Esophagus muscularis mucosa (tissue), 4 donors: ENCODE measurements around the gene KIF26B. TPM values are rescaled to one million over a fixed set of nuclear protein-coding genes. Genes with fewer than 3 reads are reported as not detected.

ENCODE experiments used
- DNase-seq: peaks from one replicate; pipeline ENCODE4 v3.0.0-alpha.2; 2017; ENCODE audit errors: extremely low spot score
- H3K27ac ChIP-seq, 4 donors: fragments of 200-600 bp; sonication (generic); replicated peaks in 1 of 4; 1 replicate in 3 of 4; 2 replicates in 1 of 4; pipeline ENCODE4 v1.5.1; 2016 to 2019; ENCODE audit warnings: mild to moderate bottlenecking in 1 of 4
- H3K27me3 ChIP-seq, 4 donors: fragments of 200-600 bp; sonication (generic); one replicate each; pipeline versions ENCODE4 v1.5.1 to v1.6.0; 2016 to 2019
- H3K36me3 ChIP-seq, 4 donors: fragments of 200-600 bp; sonication (generic); one replicate each; pipeline ENCODE4 v1.5.1; 2016 to 2019
- H3K4me1 ChIP-seq, 4 donors: fragments of 200-600 bp; sonication (generic); one replicate each; pipeline ENCODE4 v1.5.1; 2016 to 2019
- H3K4me3 ChIP-seq, 4 donors: fragments of 200-600 bp; sonication (generic); 1 replicate in 2 of 4; 2 replicates in 2 of 4; pipeline ENCODE4 v1.5.1; 2016 to 2019; ENCODE audit warnings: mild to moderate bottlenecking in 4 of 4, moderate library complexity in 1 of 4
- H3K9me3 ChIP-seq, 4 donors: fragments of 200-600 bp; sonication (generic); 1 replicate in 3 of 4; 2 replicates in 1 of 4; pipeline ENCODE4 v1.5.1; 2016 to 2019
- EP300 ChIP-seq: sonication (generic); formaldehyde crosslinking; IDR thresholded peaks from one replicate; pipeline ENCODE4 v1.6.1; 2017; ENCODE audit warnings: antibody characterized with exemption
- POLR2A ChIP-seq: fragments of 450-650 bp; IDR thresholded peaks from one replicate; pipeline ENCODE4 v1.6.1; 2017; ENCODE audit warnings: antibody characterized with exemption, moderate library complexity, mild to moderate bottlenecking, low read depth
- POLR2AphosphoS5 ChIP-seq, 2 donors: sonication (generic); formaldehyde crosslinking; IDR thresholded peaks; one replicate each; pipeline ENCODE4 v1.6.1; 2017; ENCODE audit warnings: antibody characterized with exemption in 2 of 2
- WGBS: methylation state at CpG from one replicate; pipeline ENCODE4 v1.1.5; 2018; 5-methylcytosine and 5-hydroxymethylcytosine counted together
- intact Hi-C: fragments of 100-400 bp; cut with DNase I; formaldehyde crosslinking; loops from one replicate; pipeline ENCODE4 v1.15.1; 2023
- total RNA-seq, 4 donors: library from RNA; depleted of rRNA; stranded (reverse); fragments of >200 nt; gene quantifications; one replicate each; pipeline versions ENCODE4 v1.1.0 to v1.2.1, GENCODE V29; 2016
- TF ChIP-seq, protein P1 (sequence below), 3 experiments: fragments of 200-600 bp in 2 of 3; fragments of 450-650 bp in 1 of 3; sonication (generic) in 2 of 3; IDR thresholded peaks; one replicate each; pipeline ENCODE4 v1.5.1; 2017 to 2019; ENCODE audit warnings: antibody characterized with exemption in 3 of 3, mild to moderate bottlenecking in 2 of 3, moderate library complexity in 1 of 3

Gene KIF26B
- total RNA-seq, 4 donors from 2014 or later = 0.13 to 3.7 (median 1.3) TPM

DNA sequence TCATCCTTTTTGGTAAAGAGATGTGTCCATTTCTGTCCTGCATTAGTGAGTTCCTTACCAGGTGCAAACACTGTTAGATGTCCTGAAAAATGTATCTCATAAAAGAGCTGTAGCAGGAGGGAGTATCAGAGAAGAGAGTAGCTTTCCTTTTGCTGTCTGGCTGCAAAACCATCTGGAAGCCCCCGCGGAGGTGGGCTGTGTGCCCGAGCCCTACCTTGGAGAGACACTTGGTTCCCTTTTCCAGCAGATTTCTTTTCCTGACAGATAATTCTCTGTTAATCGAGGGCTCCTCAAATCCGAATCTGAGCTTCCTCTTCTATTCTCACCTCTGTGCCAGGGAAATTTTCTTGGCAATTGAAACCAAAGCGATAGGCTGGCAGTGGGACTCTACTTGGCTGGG, 53.0 kb downstream of the KIF26B start:
- no peak overlapping the region for H3K27ac ChIP-seq
- H3K27me3 ChIP-seq = no peaks in the 10 kb centered on the region
- H3K36me3 ChIP-seq = no peaks in the 10 kb centered on the region
- WGBS = 95% methylated on average over 6 of the region's 6 CpGs
- TF ChIP-seq POLR2A (no peak), POLR2AphosphoS5 (IDR thresholded peaks at IDR 0.05) (no peak), EP300 (no peak)
- TF ChIP-seq, protein P1, sequence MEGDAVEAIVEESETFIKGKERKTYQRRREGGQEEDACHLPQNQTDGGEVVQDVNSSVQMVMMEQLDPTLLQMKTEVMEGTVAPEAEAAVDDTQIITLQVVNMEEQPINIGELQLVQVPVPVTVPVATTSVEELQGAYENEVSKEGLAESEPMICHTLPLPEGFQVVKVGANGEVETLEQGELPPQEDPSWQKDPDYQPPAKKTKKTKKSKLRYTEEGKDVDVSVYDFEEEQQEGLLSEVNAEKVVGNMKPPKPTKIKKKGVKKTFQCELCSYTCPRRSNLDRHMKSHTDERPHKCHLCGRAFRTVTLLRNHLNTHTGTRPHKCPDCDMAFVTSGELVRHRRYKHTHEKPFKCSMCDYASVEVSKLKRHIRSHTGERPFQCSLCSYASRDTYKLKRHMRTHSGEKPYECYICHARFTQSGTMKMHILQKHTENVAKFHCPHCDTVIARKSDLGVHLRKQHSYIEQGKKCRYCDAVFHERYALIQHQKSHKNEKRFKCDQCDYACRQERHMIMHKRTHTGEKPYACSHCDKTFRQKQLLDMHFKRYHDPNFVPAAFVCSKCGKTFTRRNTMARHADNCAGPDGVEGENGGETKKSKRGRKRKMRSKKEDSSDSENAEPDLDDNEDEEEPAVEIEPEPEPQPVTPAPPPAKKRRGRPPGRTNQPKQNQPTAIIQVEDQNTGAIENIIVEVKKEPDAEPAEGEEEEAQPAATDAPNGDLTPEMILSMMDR (IDR thresholded peaks at IDR 0.05) = no peak
- no peak for DNase-seq
- no peak overlapping the region for H3K4me3 ChIP-seq
- H3K9me3 ChIP-seq = peaks cover 0 to 28% (median 21%) of the 10 kb centered on the region in 4 donors
- no peaks in the 10 kb centered on the region for H3K4me1 ChIP-seq
- intact Hi-C loops = no loop called here

GRCh38 chr1:245209658-245210435, 55.1 kb downstream of the KIF26B start:
- no peak overlapping the region for H3K4me3 ChIP-seq
- TF ChIP-seq EP300 = no peak
- TF ChIP-seq, protein P1 (IDR thresholded peaks at IDR 0.05) = no peak
- no peak for TF ChIP-seq POLR2A
- TF ChIP-seq POLR2AphosphoS5 (IDR thresholded peaks at IDR 0.05) = no peak
- H3K27me3 ChIP-seq = no peaks in the 10 kb centered on the region
- intact Hi-C loops = no loop called here
- 99% methylated on average over 12 of the region's 13 CpGs for WGBS
- DNase-seq = no peak
- peaks cover 0 to 28% (median 21%) of the 10 kb centered on the region in 4 donors for H3K9me3 ChIP-seq
- H3K27ac ChIP-seq = no peak overlapping the region
- H3K36me3 ChIP-seq = no peaks in the 10 kb centered on the region
- no peaks in the 10 kb centered on the region for H3K4me1 ChIP-seq

DNA sequence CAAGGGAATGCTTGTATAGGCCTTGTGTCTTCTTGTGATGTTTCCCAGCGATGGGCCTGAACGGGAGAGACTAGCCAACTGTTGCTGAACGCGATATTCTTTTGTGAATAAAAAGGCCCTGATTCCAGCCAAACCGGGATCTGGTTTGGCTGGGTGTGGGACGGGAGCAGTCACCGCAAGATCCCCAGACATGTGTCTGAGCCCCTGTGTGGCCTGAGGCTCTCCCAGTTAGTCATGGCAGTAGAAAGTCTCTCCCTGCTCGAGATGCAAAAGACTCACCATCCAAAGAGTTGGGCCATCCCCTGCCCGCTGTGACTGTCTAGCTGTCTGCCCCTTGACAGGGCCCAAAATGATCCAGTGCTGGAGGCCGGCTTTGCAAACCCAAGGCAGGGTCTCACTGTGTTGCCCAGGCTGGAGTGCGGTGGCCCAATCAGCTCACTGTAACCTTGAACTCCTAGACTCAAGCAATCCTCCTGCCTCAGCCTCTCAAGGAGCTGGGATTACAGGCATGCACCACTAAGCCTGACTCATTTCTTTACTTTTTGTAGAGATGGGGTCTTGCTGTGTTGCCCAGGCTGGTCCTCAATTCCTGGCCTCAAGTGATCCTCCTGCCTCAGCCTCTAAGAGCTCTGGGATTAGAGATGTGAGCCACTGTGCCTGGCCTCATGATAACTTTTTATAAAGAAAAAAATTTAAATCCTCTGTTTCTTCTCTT, 56.4 kb downstream of the KIF26B start:
- Histone ChIP-seq H3K4me1 (no peaks in the 10 kb centered on the region), H3K27ac (no peak overlapping the region), H3K4me3 (no peak overlapping the region), H3K27me3 (no peaks in the 10 kb centered on the region), H3K9me3 (peaks cover 0 to 24% (median 19%) of the 10 kb centered on the region in 4 donors), H3K36me3 (no peaks in the 10 kb centered on the region)
- 82% methylated on average over 10 of the region's 11 CpGs for WGBS
- intact Hi-C loops = no loop called here
- no peak for DNase-seq
- TF ChIP-seq POLR2A (no peak), EP300 (no peak), POLR2AphosphoS5 (IDR thresholded peaks at IDR 0.05) (no peak)
- TF ChIP-seq, protein P1 (IDR thresholded peaks at IDR 0.05) = no peak

DNA sequence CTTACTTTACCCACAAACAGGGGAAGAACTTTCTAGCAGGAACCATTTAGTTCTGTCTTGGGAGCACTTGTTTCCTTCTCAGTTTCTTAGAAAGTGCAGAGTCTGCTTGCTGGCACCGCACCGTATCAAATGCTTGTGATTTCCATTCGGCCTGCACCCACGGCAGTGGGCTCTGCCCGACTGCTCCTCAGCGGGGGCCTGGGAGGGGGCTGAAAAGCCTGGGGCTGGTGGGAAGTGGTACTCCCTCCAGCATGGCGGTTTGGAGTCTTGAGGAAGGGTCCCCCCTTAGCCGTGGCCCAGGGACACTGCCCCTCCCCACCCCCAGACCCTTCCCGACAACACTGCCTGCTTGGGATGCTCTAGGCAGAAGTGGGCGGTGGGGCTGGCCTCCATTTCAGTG, 57.0 kb downstream of the KIF26B start:
- H3K4me3 ChIP-seq = no peak overlapping the region

More for the DNA sequence above, 57.0 kb downstream of the KIF26B start:
- no peaks in the 10 kb centered on the region for H3K36me3 ChIP-seq
- intact Hi-C loops = no loop called here
- H3K9me3 ChIP-seq = peaks cover 0 to 18% (median 14%) of the 10 kb centered on the region in 4 donors
- no peaks in the 10 kb centered on the region for H3K4me1 ChIP-seq
- WGBS = 95% methylated on average over 7 of the region's 10 CpGs
- H3K27ac ChIP-seq = no peak overlapping the region
- no peaks in the 10 kb centered on the region for H3K27me3 ChIP-seq
- TF ChIP-seq, protein P1 (IDR thresholded peaks at IDR 0.05) = no peak
- TF ChIP-seq POLR2A (no peak), POLR2AphosphoS5 (IDR thresholded peaks at IDR 0.05) (no peak), EP300 (no peak)
- no peak for DNase-seq
